ENCODE measurements around the gene TULP3. TPM values are rescaled to one million over a fixed set of nuclear protein-coding genes. Genes with fewer than 3 reads are reported as not detected.
A peak's percentile ranks its signal among the peaks of the same experiment; 100 is the strongest.
"Not testable (repeated sequence)": the region's sequence is repeated elsewhere in the genome, so short reads cannot be mapped to it uniquely, and the experiment has no call there.

Gene TULP3
- total RNA-seq, 2 experiments from 2014 or later, result 10.7 to 11.0 TPM

- Histone ChIP-seq H4K20me1 (ENCODE audit: insufficient read depth, low read length) (no peaks in the 10 kb centered on the region), H3K9me2 (ENCODE audit: insufficient read depth, low read length) (no peaks in the 10 kb centered on the region), H3K79me2 (ENCODE audit: insufficient read depth, low read depth, low read length) (no peaks in the 10 kb centered on the region), H3K4me3 (ENCODE audit: low read depth, low read length, poor library complexity, severe bottlenecking) (no peak overlapping the region), H3K4me1 (ENCODE audit: insufficient read depth, low read length, poor library complexity, severe bottlenecking) (no peaks in the 10 kb centered on the region), H3K27ac (ENCODE audit: low read depth, low read length, poor library complexity, severe bottlenecking) (no peak overlapping the region), H3K9me3 (ENCODE audit: low read length) (no peaks in the 10 kb centered on the region), H2AFZ (ENCODE audit: low read length) (no peak overlapping the region), H3K4me2 (ENCODE audit: low read length) (no peak overlapping the region), H3K36me3 (ENCODE audit: insufficient read depth, low read length) (peaks cover 96% of the 10 kb centered on the region)
- ChIA-PET CTCF (ENCODE audit: unreplicated experiment) (no interaction called here), POLR2A (interaction anchor here (1.1 to 1.4 kb wide), 2 partner anchors 11 to 13 kb away, joined by 4 to 5 read pairs; partner anchors contain the start of genes FOXM1 and RHNO1)
- no peak for DNase-seq (ENCODE audit: low spot score)
- TF ChIP-seq EZH2phosphoT487 (IDR thresholded peaks at IDR 0.05; ENCODE audit: borderline replicate concordance, low read depth, low read length), result no peak
- no peak for TF ChIP-seq CTCF (conservative IDR thresholded peaks at IDR 0.05; ENCODE audit: low read length)
- no TSS peak for BruUV-seq (replicated peaks)
- intact Hi-C loops (cut with micrococcal nuclease; ENCODE audit: unreplicated experiment), result no loop called here
Measured at GRCh38 chr12:2864198-2864597, 26.5 kb upstream of the TULP3 start.

GRCh38 chr12:2868986-2869632 lies 21.6 kb upstream of the TULP3 start:
- peaks cover 95% of the 10 kb centered on the region for H3K36me3 ChIP-seq (ENCODE audit: insufficient read depth, low read length)
- H4K20me1 ChIP-seq (ENCODE audit: insufficient read depth, low read length); H3K27ac ChIP-seq (ENCODE audit: low read depth, low read length, poor library complexity, severe bottlenecking); BruUV-seq (replicated peaks); DNase-seq (ENCODE audit: low spot score); H3K9me3 ChIP-seq (ENCODE audit: low read length); H3K4me3 ChIP-seq (ENCODE audit: low read depth, low read length, poor library complexity, severe bottlenecking); CTCF ChIA-PET (ENCODE audit: unreplicated experiment); H3K4me2 ChIP-seq (ENCODE audit: low read length); H2AFZ ChIP-seq (ENCODE audit: low read length); H3K9me2 ChIP-seq (ENCODE audit: insufficient read depth, low read length); intact Hi-C loops (cut with micrococcal nuclease; ENCODE audit: unreplicated experiment); H3K4me1 ChIP-seq (ENCODE audit: insufficient read depth, low read length, poor library complexity, severe bottlenecking): not testable (repeated sequence)
- peaks cover 33% of the 10 kb centered on the region for H3K79me2 ChIP-seq (ENCODE audit: insufficient read depth, low read depth, low read length)
- POLR2A ChIA-PET, result interaction anchor here (0.7 kb wide), 1 partner anchor 1795 kb away, joined by 3 read pairs; no protein-coding TSS in a partner anchor

- Histone ChIP-seq H3K4me3 (ENCODE audit: low read depth, low read length, poor library complexity, severe bottlenecking) (peak overlapping the region; percentile 76), H4K20me1 (ENCODE audit: insufficient read depth, low read length) (no peaks in the 10 kb centered on the region), H3K9me3 (ENCODE audit: low read length) (no peaks in the 10 kb centered on the region), H3K36me3 (ENCODE audit: insufficient read depth, low read length) (peaks cover 64% of the 10 kb centered on the region), H3K79me2 (ENCODE audit: insufficient read depth, low read depth, low read length) (peaks cover 88% of the 10 kb centered on the region), H2AFZ (ENCODE audit: low read length) (peak overlapping the region; percentile 51; the same call in 1 of the 2 replicates), H3K27ac (ENCODE audit: low read depth, low read length, poor library complexity, severe bottlenecking) (peak overlapping the region; percentile 76), H3K9me2 (ENCODE audit: insufficient read depth, low read length) (no peaks in the 10 kb centered on the region), H3K4me1 (ENCODE audit: insufficient read depth, low read length, poor library complexity, severe bottlenecking) (peaks cover 29% of the 10 kb centered on the region), H3K4me2 (ENCODE audit: low read length) (peak overlapping the region; percentile 96)
- DNase-seq (ENCODE audit: low spot score), result peak; percentile 54
- TF ChIP-seq CTCF (conservative IDR thresholded peaks at IDR 0.05; ENCODE audit: low read length), result 0 out of 2 replicates have a peak, but pooled peaks have one; percentile 20
- TF ChIP-seq EZH2phosphoT487 (IDR thresholded peaks at IDR 0.05; ENCODE audit: borderline replicate concordance, low read depth, low read length), result no peak
- ChIA-PET POLR2A (interaction anchor here (1.0 kb wide), 1 partner anchor 13 kb away, joined by 5 read pairs; no protein-coding TSS in a partner anchor), CTCF (ENCODE audit: unreplicated experiment) (no interaction called here)
- intact Hi-C loops (cut with micrococcal nuclease; ENCODE audit: unreplicated experiment), result loop anchor here (2.0 kb wide), 1 partner anchor 64 kb away; the partner anchor contains the start of gene ITFG2
- BruUV-seq (replicated peaks), result no TSS peak
Measured at GRCh38 chr12:2876431-2877046, 14.2 kb upstream of the TULP3 start.
